NCI-H2227 treated with DMSO at 0.1 percent for 48 hours (cell line): Measurements from ENCODE around the gene TRABD2B.

Experiments used
- DNase-seq: peaks from one replicate; lab custom pipeline; 2025; lab: John Stamatoyannopoulos, UW

The TRABD2B gene

DNA sequence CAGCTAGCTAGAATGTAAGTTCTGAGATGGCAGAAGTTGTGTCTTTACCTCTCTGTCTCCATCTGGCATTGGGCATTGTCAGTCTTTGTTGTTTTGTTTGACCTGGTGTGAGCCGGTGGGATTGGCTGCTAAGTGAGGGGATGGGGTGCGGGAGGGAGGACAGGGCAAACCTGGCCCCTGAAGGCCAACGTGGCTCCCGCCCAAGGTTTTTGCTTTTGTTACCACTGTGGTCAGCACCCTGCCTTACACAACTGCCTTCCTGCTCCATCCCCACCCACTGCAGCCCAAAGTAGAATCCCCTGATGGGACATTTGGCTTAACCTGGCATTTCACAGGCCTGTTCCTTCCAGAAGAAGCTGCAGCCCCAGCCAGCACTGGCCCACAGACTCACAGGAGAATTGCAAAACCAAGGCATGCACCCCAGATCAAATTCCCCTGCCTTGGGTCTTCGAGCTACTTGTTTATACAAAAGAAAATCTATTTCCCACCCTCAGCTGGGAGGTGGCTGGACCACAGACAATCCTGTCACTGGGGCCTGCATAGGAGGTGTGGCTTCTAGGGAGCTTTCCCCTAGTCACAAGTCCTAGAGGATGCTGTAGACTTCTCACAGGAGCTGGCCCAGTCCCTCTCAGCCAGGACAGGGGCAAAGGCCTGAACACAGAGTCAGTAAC, 147.5 kb downstream of the TRABD2B start:
- DNase-seq = no peak

DNA sequence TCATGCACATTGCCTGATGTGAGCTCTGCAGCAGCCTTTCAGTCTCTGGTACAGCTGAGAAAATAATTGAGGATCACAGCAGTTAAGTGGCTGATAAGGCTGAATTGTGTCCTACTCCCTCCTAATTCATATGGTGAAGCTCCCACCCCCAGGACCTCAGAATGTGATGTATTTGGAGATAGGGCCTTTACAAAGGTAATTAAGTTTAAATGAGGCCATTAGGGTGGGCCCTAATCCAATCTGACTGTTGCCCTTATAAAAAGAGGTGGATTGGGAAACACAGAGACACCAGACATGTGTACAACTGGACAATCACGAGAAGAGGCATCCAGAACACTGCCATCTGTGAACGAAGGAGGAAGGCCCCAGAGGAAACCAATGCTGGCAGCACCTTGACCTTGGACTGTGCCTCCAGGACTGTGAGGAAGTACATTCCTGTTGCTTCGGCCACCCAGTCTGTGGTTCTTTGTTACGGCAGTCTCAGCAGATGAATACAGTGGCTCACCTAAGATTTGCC, 148.1 kb downstream of the TRABD2B start:
- DNase-seq = no peak

DNA sequence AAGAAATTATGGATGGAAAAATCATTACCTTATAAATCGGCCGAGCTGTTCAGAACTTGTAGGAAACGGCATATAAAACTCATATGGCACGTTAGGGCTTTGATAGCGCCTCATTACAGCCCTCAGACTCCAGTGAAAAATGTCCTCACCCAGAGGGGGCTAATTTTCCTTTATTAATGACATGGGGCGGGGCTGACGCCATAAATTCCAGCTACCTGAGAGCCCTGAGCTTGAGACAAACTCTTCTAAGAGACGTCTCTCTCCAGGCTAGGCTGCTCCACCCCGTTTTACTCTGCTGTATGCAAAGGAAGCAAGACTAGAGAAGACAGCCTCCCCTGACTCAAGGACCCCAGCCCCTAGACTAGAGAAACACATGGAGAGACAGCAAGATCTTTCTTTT, 149.4 kb downstream of the TRABD2B start:
- DNase-seq = no peak

DNA sequence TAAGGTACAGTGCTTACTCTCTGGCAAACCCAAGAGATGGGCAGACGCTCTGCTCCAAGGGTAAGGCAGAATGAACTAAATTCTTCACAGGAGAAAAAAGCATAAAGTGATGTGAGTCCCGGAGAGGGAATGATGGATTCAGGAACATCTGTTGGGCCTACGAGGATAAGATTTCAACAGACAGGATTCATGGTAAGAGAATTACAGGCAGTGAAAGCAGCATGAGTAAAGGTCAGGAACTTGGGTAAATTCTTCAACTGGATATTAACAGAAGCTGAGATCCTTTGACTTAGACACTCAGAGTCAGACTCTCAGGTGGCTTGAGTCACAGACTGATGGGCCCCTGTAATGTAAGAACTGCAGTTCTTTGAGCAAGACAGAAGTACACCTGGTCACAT, 152.6 kb downstream of the TRABD2B start:
- DNase-seq = no peak

DNA sequence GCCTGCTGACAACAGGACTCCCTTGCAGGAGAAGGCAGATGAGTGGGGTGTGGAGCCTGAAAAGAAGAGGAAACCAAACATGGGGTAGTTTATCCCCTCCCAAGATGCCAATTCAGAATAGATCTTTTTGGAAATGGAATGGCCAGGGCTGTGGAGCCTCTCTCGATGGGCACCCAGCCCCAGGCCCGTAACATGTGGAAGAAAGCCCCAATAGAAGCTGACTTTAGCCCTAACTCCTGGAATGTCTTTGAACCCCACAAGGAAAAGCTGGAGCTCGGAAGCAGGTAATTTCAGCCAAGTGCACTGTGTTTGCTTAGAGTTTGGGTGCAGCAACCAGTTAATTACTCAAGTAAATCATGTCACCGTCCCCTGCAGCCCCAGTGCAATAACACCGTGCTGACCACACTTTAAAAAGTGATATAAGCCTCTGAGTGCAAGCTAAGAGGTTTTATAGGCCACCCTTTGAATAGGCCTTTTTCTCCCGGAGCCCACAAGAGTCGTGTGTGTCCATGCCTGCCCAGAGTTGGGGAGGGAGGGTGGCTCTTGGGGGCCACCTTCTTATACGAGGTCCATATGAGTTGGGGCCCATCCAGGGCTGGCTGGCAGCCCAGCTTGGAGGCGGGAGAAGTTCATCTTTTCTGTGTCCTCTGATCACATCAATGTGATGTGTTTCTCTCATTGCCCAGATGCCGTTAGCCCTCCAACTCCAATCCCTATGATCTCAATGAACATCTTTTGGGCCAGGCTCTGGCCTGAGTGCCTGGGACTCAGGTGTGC, 153.2 kb downstream of the TRABD2B start:
- DNase-seq = no peak

DNA sequence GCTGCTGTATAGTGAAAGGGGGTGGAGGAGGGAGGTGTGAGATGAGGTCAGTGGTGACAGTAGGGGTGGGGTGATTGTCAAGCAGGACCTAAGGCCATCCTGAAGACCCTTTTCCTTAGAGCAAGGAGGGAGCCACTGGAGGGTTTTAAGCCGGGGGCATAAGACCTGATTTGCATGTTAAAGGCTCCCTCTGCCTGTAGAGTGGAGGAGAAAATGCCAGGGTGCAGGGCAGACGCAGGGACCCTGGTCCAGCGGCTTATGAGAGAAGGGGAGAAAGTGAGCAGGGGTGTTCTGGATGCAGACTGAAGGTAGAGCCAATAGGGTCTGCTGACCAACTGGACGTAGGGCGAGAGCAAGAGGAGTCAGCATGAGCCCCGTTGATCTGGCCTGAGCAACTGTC, 154.1 kb downstream of the TRABD2B start:
- DNase-seq = no peak

DNA sequence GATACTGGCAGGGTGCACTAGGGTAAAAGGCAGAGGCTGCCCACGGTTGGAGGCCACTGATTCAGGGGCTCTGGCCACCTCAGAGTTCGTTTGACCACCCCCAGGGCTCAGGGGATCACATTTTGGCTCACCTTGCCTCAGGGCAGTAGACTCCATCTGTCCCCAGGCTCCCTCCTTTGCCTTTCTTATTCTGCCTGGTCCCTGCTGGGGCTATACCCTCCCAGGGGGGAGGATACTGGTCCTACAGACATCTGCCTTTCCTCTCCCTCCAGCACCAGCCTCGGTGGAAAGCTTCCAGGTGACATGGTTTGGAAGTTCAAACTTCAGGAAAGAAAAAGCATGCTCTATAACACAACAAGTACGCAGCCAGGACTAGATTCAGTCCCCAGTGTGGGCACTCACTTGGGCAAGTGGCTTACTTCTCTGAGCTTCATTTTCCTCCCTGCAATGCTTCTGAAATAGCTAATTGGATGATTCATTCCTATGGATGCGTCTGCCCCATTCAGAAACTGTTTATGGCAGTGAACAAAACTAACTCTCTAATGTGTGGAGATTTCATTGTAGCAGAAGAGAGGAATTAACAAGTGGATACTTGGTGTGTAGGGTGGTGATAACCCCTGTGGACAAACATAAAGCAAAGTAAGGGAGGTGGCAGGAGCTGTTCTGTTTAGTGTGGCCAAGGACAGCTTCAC, 154.8 kb downstream of the TRABD2B start:
- no peak for DNase-seq

DNA sequence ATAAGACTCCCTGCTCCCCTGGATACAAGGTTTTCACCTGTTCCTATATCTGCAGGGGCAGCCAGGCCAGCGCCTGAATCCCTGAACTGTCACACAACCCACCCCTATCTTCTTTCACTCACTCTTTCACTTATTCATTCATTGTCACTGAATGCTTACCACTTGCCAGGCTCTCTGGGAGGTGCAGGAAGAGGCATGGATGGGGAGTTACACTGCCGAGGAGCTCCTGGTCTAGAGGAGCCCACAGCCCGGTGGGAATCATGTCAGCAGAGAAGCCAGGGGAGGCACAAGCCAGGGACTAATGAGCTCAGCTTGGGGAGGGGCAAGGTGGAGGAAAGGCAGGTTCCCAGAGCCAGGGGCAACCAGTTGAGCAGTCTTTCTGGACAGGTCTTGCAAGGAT, 155.8 kb downstream of the TRABD2B start:
- DNase-seq = no peak

DNA sequence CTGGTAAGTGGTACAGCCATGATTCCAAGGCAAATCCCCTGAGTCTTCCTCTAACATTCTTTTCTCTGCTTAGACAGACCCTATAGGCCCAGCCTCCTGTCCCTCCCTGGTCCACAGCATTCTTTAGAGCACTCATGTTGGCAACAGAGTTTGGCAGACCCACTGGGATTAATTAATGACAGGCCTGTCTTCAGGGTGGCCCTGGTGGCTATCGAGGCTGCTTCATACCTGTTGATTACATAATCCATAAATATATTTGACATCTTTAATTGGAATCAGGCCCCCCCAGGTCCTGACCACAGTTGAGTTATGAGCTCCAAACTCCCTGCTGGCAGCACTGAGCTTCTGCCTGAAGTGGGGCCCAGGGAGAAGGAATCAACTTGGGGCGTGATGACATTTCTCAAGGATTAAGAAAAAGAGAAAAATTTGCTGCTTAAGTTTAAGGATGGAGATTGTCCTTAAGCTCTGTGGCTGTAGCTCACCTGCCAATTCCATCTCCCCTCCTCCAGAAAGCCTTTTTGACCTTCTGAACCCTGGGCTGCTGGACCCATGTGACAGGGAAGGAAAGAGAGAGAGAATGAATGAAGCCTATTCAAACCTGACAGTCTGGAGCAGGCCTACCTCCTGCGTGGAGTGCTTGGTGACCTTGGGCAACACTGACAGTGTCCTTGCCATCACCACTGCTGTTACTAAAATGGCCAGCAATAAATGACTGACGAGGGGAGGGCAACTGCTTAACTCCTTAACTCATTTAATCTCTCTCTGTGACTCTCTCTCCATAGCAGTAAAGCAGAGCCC, 156.6 kb downstream of the TRABD2B start:
- DNase-seq = no peak

DNA sequence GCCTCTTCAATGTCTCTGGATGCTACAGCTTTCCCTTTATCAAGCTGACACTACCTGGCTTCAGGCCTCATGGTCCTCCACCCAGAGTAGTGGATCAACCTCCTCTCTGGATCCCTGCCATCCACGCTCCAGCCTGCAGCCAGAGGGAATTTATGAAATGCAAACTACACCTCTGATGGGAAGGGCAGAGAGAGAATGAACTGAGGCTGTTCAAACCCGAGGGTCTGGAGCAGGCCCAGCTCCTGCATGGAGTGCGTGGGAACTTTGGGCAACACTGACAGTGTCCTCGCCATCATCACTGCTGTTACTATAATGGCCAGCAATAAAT, 157.8 kb downstream of the TRABD2B start:
- no peak for DNase-seq

DNA sequence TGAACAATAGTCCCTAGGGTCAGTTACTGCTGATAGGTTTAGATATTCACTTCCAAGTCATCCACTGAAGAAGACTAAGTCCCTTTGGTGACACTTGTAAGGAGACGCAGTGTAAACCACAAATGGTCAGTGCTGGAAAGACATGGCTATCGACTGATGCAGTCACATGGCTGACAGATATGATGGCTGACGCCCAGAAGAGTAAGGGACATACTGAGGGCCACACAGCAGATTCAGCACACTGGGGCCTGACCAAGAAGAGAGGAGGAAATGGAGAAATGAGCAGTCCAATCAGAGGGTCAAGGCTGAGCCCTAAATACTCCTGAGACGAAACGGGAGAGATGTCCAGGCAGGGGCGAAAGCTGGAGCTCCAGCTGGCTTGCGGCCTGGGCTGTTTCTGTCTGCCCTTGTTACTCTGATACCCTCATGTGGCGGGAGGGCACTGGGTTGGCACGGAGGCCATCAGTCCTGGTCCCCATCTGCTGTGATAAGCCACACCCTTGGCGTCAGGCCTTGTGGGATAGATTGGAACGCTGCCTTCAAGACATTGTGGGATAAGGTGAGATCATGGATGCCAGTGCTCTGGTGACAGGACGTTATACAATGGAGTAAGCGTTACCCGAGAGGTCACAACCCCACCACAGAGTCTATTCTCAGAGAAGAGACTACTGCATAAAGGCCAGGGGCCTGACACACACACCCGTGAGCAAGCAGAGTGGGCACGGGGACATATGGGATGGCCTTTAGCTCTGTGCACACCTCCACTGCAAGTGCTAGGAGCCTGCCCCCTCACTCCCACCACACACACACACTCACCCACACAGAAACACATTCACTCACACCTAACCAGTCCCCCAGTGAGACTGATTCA, 158.4 kb downstream of the TRABD2B start:
- DNase-seq = no peak

DNA sequence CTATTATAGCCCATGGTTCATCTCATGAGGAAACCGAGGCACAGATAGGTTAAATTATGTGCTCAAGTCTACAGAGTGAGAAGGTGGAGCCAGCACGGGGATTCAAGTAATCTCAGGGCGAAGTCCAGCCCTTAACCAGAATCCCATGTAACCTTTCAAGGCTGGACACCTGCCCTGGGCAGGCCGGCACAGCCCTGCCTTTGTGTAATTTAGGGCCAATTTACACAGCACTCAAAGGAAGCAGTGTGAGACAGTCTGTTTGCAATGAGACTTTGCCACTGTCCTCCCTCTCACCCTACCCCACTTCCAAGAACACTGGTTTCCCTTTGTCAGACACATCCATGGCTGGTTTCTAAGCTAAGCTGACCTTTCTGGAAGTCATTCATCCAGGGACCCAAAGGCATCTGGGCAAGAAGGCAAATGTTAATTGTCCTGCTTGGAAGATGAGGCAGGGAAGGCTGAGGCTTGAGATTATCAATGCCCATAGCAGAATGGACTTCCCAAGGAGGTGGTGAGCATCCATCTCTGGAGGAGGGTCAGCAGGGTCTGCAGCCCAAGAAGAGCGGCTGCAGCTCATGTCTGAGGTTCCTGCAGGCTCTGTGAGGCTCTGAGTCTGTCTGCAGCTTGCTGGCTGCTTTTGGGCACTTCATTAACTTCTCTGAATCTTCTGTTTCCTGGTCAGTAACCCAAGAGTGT, 159.2 kb downstream of the TRABD2B start:
- no peak for DNase-seq

DNA sequence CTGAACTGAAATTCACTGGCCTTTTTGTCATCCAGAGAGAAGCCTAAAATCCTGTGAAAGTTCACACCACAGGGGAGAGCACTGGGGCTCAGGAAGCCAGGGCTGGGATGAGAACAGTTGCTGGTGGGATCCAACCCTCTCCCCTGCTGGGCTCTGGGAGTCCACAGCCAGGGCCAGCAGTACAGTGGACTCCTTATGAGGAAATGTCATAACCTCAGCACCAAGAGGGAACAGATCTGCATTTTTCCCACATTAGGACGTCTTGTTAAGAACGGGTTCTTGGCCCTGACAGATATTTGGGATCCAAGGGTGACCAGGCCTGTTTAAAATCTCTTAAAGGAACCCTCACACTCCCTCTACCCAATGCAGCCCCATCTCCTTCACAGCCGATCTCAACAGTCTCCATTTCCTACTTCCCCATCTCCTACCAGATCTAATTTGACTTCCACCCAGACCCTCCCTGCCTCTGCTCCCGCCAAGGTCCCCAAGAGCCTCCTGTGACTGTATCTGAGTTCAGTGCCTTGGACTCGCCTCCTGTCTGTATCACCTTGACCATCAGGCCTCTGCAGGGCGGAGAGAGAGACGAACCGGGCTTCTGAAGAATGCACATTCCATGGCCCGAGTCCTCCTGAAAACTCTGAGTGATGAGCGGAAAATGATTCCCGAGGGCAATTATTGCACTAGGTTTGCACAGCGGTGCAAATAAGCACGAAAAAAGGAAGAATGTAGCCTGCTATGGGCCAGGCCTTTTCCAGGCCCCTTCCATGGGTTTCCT, 159.9 kb downstream of the TRABD2B start:
- DNase-seq = no peak

DNA sequence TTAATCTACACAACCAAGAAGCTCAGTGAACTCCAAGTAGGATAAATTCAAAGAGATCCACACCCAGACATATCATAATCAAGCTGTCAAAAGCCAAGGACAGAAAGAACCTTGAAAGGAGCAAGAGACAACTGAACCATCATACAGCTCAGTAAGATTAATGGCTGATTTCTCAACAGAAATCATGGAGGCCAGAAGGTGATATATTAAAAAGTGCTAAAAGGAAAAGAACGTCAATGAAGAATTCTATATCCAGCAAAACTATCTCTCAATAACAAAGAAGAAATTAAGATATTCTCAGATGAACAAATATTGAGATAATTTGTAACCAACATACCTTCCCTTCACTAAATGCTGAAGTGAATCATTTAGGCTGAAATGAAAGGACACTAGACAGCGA, 161.8 kb downstream of the TRABD2B start:
- DNase-seq = no peak

DNA sequence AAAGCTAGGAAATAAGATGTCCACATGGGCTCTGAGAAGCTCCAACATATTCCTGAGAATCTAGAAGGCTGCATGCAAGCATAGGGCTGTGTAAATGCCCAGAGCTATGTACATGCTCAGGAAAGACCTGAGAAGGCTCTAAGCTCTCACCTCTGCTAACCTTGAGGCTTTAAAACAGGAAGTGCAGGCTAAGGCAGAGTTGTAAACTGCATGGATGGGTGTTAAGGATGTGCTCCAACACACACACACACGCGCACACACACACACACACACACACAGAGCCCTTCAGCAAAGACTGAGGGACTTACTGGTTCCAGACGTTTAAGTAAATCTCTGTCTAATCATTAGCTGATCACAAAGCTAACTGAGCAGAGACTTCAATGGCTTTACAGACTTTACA, 162.9 kb downstream of the TRABD2B start:
- no peak for DNase-seq

DNA sequence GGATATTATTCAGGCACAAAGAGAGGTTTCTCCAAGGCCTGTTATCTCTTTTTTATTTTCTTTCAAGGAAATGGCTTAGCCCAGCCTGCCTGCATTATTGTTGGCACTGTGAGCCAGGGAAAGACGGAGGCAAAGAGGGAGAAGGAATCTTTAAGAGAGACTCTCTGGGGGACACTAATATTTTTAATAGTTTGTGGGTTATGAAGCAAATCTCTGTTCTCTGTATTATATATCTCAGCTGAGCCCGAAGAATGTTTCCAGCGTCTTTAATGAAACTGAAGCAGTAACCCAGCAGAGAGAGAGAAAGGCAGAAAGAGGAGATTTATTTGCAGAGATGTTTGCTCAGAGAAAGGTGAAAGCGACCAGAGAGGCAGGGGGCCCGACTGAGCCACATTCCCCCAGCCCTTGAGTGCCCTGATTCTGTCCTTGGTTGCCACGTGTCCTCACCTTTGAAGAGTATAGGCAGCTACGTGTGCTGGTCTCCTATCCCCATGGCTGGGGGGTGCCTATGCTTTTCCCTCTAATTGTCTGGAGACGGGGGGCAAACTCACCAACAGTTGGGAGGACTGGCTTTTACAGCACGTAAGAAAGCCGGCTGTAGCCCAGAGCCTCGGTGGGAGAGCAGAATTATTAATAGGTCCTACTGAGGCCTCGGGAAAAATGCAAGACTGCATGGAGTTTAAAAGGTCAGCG, 166.4 kb downstream of the TRABD2B start:
- DNase-seq = no peak

DNA sequence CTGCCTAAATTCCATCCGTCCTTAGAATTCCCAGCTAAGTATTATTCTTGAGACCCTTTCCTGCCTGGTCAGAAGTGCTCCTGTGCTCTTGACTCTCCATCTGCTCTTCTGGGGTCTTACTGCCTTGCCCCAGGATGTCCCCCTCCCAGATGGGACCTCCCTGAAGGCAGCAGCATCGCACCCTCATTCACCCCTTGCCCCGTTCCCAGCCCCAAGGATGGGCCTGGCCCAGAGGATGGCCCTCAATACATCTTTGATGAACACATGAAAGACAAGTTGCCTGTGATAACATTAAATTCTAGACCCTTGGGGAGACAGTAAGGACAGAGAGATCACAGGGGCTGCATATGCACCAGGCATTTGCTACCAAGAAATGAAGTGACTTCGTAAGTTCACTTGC, 167.2 kb downstream of the TRABD2B start:
- no peak for DNase-seq

DNA sequence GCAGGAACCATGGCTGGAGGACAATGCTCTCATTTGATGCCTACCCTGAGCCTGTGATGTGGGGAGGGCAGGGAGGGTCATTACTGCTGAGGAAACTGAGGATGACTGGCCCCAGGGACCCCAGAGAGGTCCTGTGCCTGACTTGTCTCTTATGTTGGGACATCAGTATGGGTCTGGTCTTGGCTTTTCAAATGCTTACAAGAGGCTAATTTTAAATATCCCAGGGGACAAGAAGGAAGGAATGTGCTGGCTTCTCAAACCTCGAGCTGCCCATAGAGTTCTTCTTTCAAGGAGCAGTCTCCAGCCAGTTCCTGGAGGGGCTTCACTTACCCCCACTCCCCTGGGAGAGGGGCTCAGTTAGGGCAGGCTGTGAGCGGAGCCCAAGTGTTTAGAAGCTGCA, 168.2 kb downstream of the TRABD2B start:
- DNase-seq = no peak

DNA sequence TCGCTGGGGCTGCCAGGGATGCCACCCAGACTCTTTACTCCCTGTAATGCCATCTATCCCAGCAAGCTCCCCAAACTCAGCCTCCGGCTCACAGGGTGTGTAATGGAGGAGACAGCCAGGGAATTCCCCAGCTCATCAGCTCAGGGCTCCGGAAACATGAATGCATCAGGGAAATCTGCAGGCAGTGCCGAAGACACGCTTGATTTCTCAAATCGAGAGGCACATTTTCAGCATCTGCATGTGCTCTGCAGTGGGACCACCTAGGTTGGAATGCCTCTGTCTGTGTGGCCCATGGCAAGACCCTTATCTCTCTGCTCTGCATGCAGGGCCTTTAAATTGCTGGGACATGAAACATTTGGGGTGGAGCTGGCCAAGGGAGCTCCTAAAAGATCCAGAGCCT, 170.1 kb downstream of the TRABD2B start:
- no peak for DNase-seq
